H9 (cell line): ENCODE measurements around the gene FHIT. TPM values are rescaled to one million over a fixed set of nuclear protein-coding genes. Genes with fewer than 3 reads are reported as not detected.

Source experiments
- DNase-seq: peaks from one replicate; pipeline ENCODE4 v3.0.0-alpha.2; 2017
- H2AFZ ChIP-seq: one replicate; pipeline ENCODE4 v1.6.1; 2013; ENCODE audit warnings: mild to moderate bottlenecking, low read length, control low read depth, moderate library complexity
- H2AK5ac ChIP-seq: 2 replicates; pipeline ENCODE4 v1.6.1; 2013; ENCODE audit warnings: low read length, control low read depth, mixed read lengths; ENCODE audit not compliant: insufficient read length
- H2BK120ac ChIP-seq: one replicate; pipeline ENCODE4 v1.6.1; 2013; ENCODE audit warnings: low read depth, mild to moderate bottlenecking, low read length, control low read depth, inconsistent platforms; ENCODE audit not compliant: poor library complexity, severe bottlenecking
- H2BK12ac ChIP-seq: 2 replicates; pipeline ENCODE4 v1.6.1; 2013; ENCODE audit warnings: low read length, control low read depth, mixed read lengths, low read depth; ENCODE audit not compliant: insufficient read length
- H2BK15ac ChIP-seq: 2 replicates; pipeline ENCODE4 v1.6.1; 2013; ENCODE audit warnings: low read depth, low read length, control low read depth
- H2BK20ac ChIP-seq: one replicate; pipeline ENCODE4 v1.6.1; 2013; ENCODE audit warnings: low read depth, mild to moderate bottlenecking, low read length, control low read depth, inconsistent platforms; ENCODE audit not compliant: poor library complexity, severe bottlenecking
- H2BK5ac ChIP-seq: 2 replicates; pipeline ENCODE4 v1.6.1; 2013; ENCODE audit warnings: low read length, control low read depth, mixed read lengths; ENCODE audit not compliant: insufficient read length
- H3K14ac ChIP-seq: 2 replicates; pipeline ENCODE4 v1.6.1; 2013; ENCODE audit warnings: low read length, control low read depth; ENCODE audit not compliant: insufficient read depth
- H3K18ac ChIP-seq: 2 replicates; pipeline ENCODE4 v1.6.1; 2013; ENCODE audit warnings: low read depth, mild to moderate bottlenecking, mixed read lengths, low read length, control low read depth; ENCODE audit not compliant: insufficient read length
- H3K23ac ChIP-seq: 2 replicates; pipeline ENCODE4 v1.6.1; 2013; ENCODE audit warnings: low read length, control low read depth, mixed read lengths, low read depth; ENCODE audit not compliant: insufficient read length
- H3K23me2 ChIP-seq: 2 replicates; pipeline ENCODE4 v1.6.1; 2013; ENCODE audit warnings: low read depth, mild to moderate bottlenecking, mixed read lengths, low read length, control low read depth; ENCODE audit not compliant: insufficient read length, poor library complexity, severe bottlenecking
- H3K27ac ChIP-seq: 2 replicates; pipeline ENCODE4 v1.5.1; 2013; ENCODE audit warnings: low read length, control low read depth, mixed read lengths, low read depth; ENCODE audit not compliant: insufficient read length
- H3K27me3 ChIP-seq: 2 replicates; pipeline ENCODE4 v1.6.1; 2013; ENCODE audit warnings: low read length, control low read depth, inconsistent platforms; ENCODE audit not compliant: insufficient read depth
- H3K4ac ChIP-seq: 2 replicates; pipeline ENCODE4 v1.6.1; 2013; ENCODE audit warnings: low read depth, mild to moderate bottlenecking, control low read depth, inconsistent platforms, low read length, moderate library complexity
- H3K4me1 ChIP-seq: 2 replicates; pipeline ENCODE4 v1.6.1; 2013; ENCODE audit warnings: low read length, control low read depth, inconsistent platforms; ENCODE audit not compliant: insufficient read depth
- H3K4me2 ChIP-seq: 2 replicates; pipeline ENCODE4 v1.6.1; 2013; ENCODE audit warnings: low read length, control low read depth, mixed read lengths; ENCODE audit not compliant: insufficient read length, insufficient read depth
- H3K56ac ChIP-seq: 2 replicates; pipeline ENCODE4 v1.6.1; 2013; ENCODE audit warnings: low read depth, mild to moderate bottlenecking, mixed read lengths, low read length, control low read depth; ENCODE audit not compliant: insufficient read length
- H3K79me1 ChIP-seq: 2 replicates; pipeline ENCODE4 v1.6.1; 2013; ENCODE audit warnings: low read depth, mild to moderate bottlenecking, moderate library complexity, low read length, control low read depth, inconsistent platforms; ENCODE audit not compliant: insufficient read depth, poor library complexity, severe bottlenecking
- H3K79me2 ChIP-seq: 2 replicates; pipeline ENCODE4 v1.6.1; 2013; ENCODE audit warnings: low read length, control low read depth, inconsistent platforms; ENCODE audit not compliant: insufficient read depth
- H3K9ac ChIP-seq: 2 replicates; pipeline ENCODE4 v1.6.1; 2013; ENCODE audit warnings: low read length, control low read depth, mixed read lengths; ENCODE audit not compliant: insufficient read length; ENCODE audit errors: extremely low read depth
- H3K9me3 ChIP-seq: one replicate; pipeline ENCODE4 v1.6.1; 2013; ENCODE audit warnings: low read depth, low read length, inconsistent platforms; ENCODE audit not compliant: control insufficient read depth
- H3T11ph ChIP-seq: one replicate; pipeline ENCODE4 v1.6.1; 2013; ENCODE audit warnings: mild to moderate bottlenecking, low read length, control low read depth, inconsistent platforms
- H4K20me1 ChIP-seq: one replicate; pipeline ENCODE4 v1.6.1; 2013; ENCODE audit not compliant: control insufficient read depth, insufficient read length, insufficient read depth
- H4K5ac ChIP-seq: 2 replicates; pipeline ENCODE4 v1.6.1; 2013; ENCODE audit warnings: low read depth, mild to moderate bottlenecking, mixed read lengths, low read length, control low read depth; ENCODE audit not compliant: insufficient read length
- H4K8ac ChIP-seq: replicated peaks from 2 replicates; pipeline ENCODE4 v1.6.1; 2013; ENCODE audit warnings: low read length, control low read depth, mixed read lengths, low read depth; ENCODE audit not compliant: insufficient read length
- H4K91ac ChIP-seq: 2 replicates; pipeline ENCODE4 v1.6.1; 2013; ENCODE audit warnings: low read depth, mild to moderate bottlenecking, moderate library complexity, mixed read lengths, low read length, control low read depth; ENCODE audit not compliant: insufficient read length
- H3K27ac Mint-ChIP-seq, 3 experiments: 2 replicates in 2 of 3; 3 replicates in 1 of 3; pipeline ENCODE4 v1.8.0; 2020 to 2021; ENCODE audit warnings: mixed read lengths in 3 of 3, mild to moderate bottlenecking in 1 of 3, moderate library complexity in 1 of 3
- H3K27me3 Mint-ChIP-seq: 2 replicates; pipeline ENCODE4 v1.8.0; 2021; ENCODE audit warnings: low read depth, mild to moderate bottlenecking, moderate library complexity, mixed read lengths
- H3K36me3 Mint-ChIP-seq, 3 experiments: 2 replicates in 2 of 3; 3 replicates in 1 of 3; pipeline ENCODE4 v1.8.0; 2020 to 2021; ENCODE audit warnings: low read depth in 3 of 3, mixed read lengths in 3 of 3; ENCODE audit not compliant: insufficient read depth in 1 of 3
- H3K4me1 Mint-ChIP-seq, 2 experiments: 2 replicates each; pipeline ENCODE4 v1.8.0; 2020; ENCODE audit warnings: mixed read lengths in 2 of 2
- H3K4me3 Mint-ChIP-seq, 2 experiments: 2 replicates in 1 of 2; 3 replicates in 1 of 2; pipeline ENCODE4 v1.8.0; 2020 to 2021; ENCODE audit warnings: mild to moderate bottlenecking in 2 of 2, mixed read lengths in 2 of 2, moderate library complexity in 1 of 2
- H3K9me3 Mint-ChIP-seq, 2 experiments: 2 replicates in 1 of 2; 3 replicates in 1 of 2; pipeline ENCODE4 v1.8.0; 2020; ENCODE audit warnings: mild to moderate bottlenecking in 2 of 2, mixed read lengths in 2 of 2, moderate library complexity in 1 of 2
- WGBS: extraction: QIAGEN DNeasy Blood & Tissue Kit; methylation state at CpG from one replicate; pipeline ENCODE4 v1.1.7; 2013; ENCODE audit warnings: missing lambda C conversion rate, low lambda C conversion rate, mixed read lengths; ENCODE audit not compliant: insufficient read length; ENCODE audit errors: extremely low coverage; 5-methylcytosine and 5-hydroxymethylcytosine counted together
- total RNA-seq: library from RNA; stranded (reverse); gene quantifications from 2 replicates; pipeline ENCODE4 v1.2.1, GENCODE V29; 2021
- TF ChIP-seq, protein P1 (sequence below): fragments of 200-600 bp; sonication (generic); conservative IDR thresholded peaks from 3 replicates; pipeline ENCODE4 v1.8.0; 2021; ENCODE audit warnings: antibody characterized with exemption, mild to moderate bottlenecking

FHIT gene
- total RNA-seq, 1 experiment from 2014 or later: 3.0 TPM

DNA sequence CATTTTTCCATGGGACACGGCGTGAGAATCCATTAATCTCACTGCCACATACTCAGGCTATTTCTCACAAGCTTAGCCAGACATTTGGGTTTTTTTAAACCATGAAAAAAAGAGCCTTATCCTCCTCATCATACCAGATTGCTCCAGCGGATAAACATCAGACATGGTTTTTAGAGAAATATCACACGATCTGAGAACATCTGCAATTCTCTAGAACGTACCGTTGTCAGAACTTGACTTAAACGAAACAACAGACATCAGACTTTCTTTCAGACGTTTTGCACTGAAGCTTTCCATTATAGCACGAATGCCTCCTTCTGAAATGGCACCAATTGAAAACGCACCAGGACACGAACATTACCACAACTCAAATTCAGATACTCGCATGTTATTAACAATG, 1457.3 kb downstream of the FHIT start:
- TF ChIP-seq, protein P1, sequence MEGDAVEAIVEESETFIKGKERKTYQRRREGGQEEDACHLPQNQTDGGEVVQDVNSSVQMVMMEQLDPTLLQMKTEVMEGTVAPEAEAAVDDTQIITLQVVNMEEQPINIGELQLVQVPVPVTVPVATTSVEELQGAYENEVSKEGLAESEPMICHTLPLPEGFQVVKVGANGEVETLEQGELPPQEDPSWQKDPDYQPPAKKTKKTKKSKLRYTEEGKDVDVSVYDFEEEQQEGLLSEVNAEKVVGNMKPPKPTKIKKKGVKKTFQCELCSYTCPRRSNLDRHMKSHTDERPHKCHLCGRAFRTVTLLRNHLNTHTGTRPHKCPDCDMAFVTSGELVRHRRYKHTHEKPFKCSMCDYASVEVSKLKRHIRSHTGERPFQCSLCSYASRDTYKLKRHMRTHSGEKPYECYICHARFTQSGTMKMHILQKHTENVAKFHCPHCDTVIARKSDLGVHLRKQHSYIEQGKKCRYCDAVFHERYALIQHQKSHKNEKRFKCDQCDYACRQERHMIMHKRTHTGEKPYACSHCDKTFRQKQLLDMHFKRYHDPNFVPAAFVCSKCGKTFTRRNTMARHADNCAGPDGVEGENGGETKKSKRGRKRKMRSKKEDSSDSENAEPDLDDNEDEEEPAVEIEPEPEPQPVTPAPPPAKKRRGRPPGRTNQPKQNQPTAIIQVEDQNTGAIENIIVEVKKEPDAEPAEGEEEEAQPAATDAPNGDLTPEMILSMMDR: no peak
- no peak for DNase-seq
- Histone ChIP-seq H4K91ac (no peak overlapping the region), H3K14ac (no peak overlapping the region), H3K27me3 (no peaks in the 10 kb centered on the region), H2BK20ac (no peak overlapping the region), H3T11ph (no peak overlapping the region), H2BK120ac (no peak overlapping the region), H2BK12ac (no peak overlapping the region), H4K20me1 (no peaks in the 10 kb centered on the region), H3K56ac (no peak overlapping the region), H4K8ac (no peak overlapping the region), H3K79me1 (no peaks in the 10 kb centered on the region), H2AK5ac (no peak overlapping the region), H2AFZ (no peak overlapping the region), H3K27ac (no peak overlapping the region), H3K9ac (no peak overlapping the region), H4K5ac (no peak overlapping the region), H3K9me3 (no peaks in the 10 kb centered on the region), H3K4ac (no peak overlapping the region), H3K18ac (no peak overlapping the region), H3K23ac (no peak overlapping the region), H3K79me2 (no peaks in the 10 kb centered on the region), H3K4me1 (no peaks in the 10 kb centered on the region), H3K4me2 (no peak overlapping the region), H3K23me2 (no peaks in the 10 kb centered on the region), H2BK15ac (no peak overlapping the region), H2BK5ac (no peak overlapping the region)
- Mint-ChIP-seq H3K9me3 (no peaks in the 10 kb centered on the region), H3K4me1 (peaks cover 3 to 6% of the 10 kb centered on the region in 2 experiments; a peak in 2 of 4 replicates), H3K27ac (no peak overlapping the region), H3K36me3 (peaks cover 0 to 2% (median 0%) of the 10 kb centered on the region in 3 experiments; a peak in 1 of 7 replicates), H3K4me3 (no peak overlapping the region), H3K27me3 (no peaks in the 10 kb centered on the region)
- WGBS: no CpG with 5 or more reads among the region's 12 CpGs
